OCI-LY7 (cell line): ENCODE measurements around the gene TBC1D19. TPM values are rescaled to one million over a fixed set of nuclear protein-coding genes. Genes with fewer than 3 reads are reported as not detected.

Experiments
- Bru-seq: library from RNA; stranded (reverse); fragments of 400-500 nt; gene quantifications from one replicate; lab custom pipeline; 2021; lab: Mats Ljungman, UMichigan
- BruChase-seq, 2 experiments: library from RNA; stranded (reverse); fragments of 400-500 nt; gene quantifications; one replicate each; lab custom pipeline; 2021; lab: Mats Ljungman, UMichigan
- BruUV-seq: library from RNA; stranded (reverse); fragments of 400-500 nt; replicated peaks from 2 replicates; lab custom pipeline; 2021; lab: Mats Ljungman, UMichigan
- CTCF ChIA-PET: fragments of 300-600 bp; sonication (Branson Sonifier 250); formaldehyde crosslinking; loops from one replicate; lab custom pipeline; 2022; ENCODE audit warnings: antibody characterized with exemption; ENCODE audit not compliant: unreplicated experiment; lab: Charles Lee
- POLR2A ChIA-PET: fragments of 300-600 bp; sonication (Branson Sonifier 250); formaldehyde crosslinking; loops from one replicate; lab custom pipeline; 2022; ENCODE audit warnings: antibody characterized with exemption; lab: Charles Lee
- DNase-seq: peaks from one replicate; pipeline ENCODE4 v3.0.0-alpha.2; 2015; ENCODE audit warnings: low spot score
- H2AFZ ChIP-seq: fragments of 200-600 bp; sonication (generic), shearing (Covaris generic); 2 replicates; pipeline ENCODE4 v1.6.1; 2014; ENCODE audit warnings: mild to moderate bottlenecking, antibody characterized with exemption, low read length, moderate library complexity
- H3K27ac ChIP-seq: fragments of 200-600 bp; sonication (generic); 2 replicates; pipeline ENCODE4 v1.5.1; 2014; ENCODE audit warnings: mixed run types, low read depth, mild to moderate bottlenecking, moderate library complexity, low read length, inconsistent platforms; ENCODE audit not compliant: poor library complexity, severe bottlenecking
- H3K36me3 ChIP-seq: fragments of 200-600 bp; sonication (generic); 2 replicates; pipeline ENCODE4 v1.6.1; 2014; ENCODE audit warnings: mild to moderate bottlenecking, antibody characterized with exemption, low read length, moderate library complexity, mixed read lengths; ENCODE audit not compliant: insufficient read depth
- H3K4me1 ChIP-seq: fragments of 200-600 bp; sonication (generic); 2 replicates; pipeline ENCODE4 v1.5.1; 2014; ENCODE audit warnings: mild to moderate bottlenecking, low read length; ENCODE audit not compliant: insufficient read depth, poor library complexity, severe bottlenecking
- H3K4me2 ChIP-seq: fragments of 200-600 bp; sonication (generic); 2 replicates; pipeline ENCODE4 v1.6.1; 2014; ENCODE audit warnings: mild to moderate bottlenecking, low read length
- H3K4me3 ChIP-seq: fragments of 200-600 bp; sonication (generic); 2 replicates; pipeline ENCODE4 v1.5.1; 2014; ENCODE audit warnings: mild to moderate bottlenecking, low read depth, low read length; ENCODE audit not compliant: poor library complexity, severe bottlenecking
- H3K79me2 ChIP-seq: fragments of 200-600 bp; sonication (generic); 2 replicates; pipeline ENCODE4 v1.6.1; 2016; ENCODE audit warnings: low read depth, mild to moderate bottlenecking, low read length, moderate library complexity, mixed read lengths; ENCODE audit not compliant: insufficient read depth
- H3K9me2 ChIP-seq: fragments of 200-600 bp; sonication (generic); 2 replicates; pipeline ENCODE4 v1.6.1; 2016; ENCODE audit warnings: mild to moderate bottlenecking, low read length, mixed read lengths; ENCODE audit not compliant: insufficient read depth
- H3K9me3 ChIP-seq: fragments of 200-600 bp; sonication (generic); 2 replicates; pipeline ENCODE4 v1.6.1; 2014; ENCODE audit warnings: mild to moderate bottlenecking, mixed run types, low read length, mixed read lengths
- H4K20me1 ChIP-seq: fragments of 200-600 bp; sonication (generic); 2 replicates; pipeline ENCODE4 v1.6.1; 2014; ENCODE audit warnings: mild to moderate bottlenecking, antibody characterized with exemption, low read length, moderate library complexity, mixed read lengths; ENCODE audit not compliant: insufficient read depth
- EZH2phosphoT487 ChIP-seq: fragments of 200-600 bp; sonication (generic); IDR thresholded peaks from 2 replicates; pipeline ENCODE4 v1.6.1; 2018; ENCODE audit warnings: low read depth, borderline replicate concordance, mild to moderate bottlenecking, mixed run types, antibody characterized with exemption, low read length, moderate library complexity, mixed read lengths
- intact Hi-C: fragments of 100-400 bp; cut with micrococcal nuclease; formaldehyde crosslinking; loops from one replicate; pipeline ENCODE4 v1.10.0; 2022; ENCODE audit not compliant: unreplicated experiment
- long read RNA-seq: library from polyadenylated mRNA; stranded (forward); transcript quantifications from one replicate; pipeline ENCODE4 v2.0.0, GENCODE V29; 2022
- total RNA-seq, 2 experiments: library from RNA; depleted of rRNA in 1 of 2; stranded (reverse); fragments of >200 nt in 1 of 2; shearing (Covaris generic) in 1 of 2; gene quantifications; 2 replicates each; pipeline ENCODE4 v1.2.3, GENCODE V29; 2014 to 2022
- TF ChIP-seq, protein P1 (sequence below): fragments of 200-600 bp; sonication (generic); conservative IDR thresholded peaks from 2 replicates; pipeline ENCODE4 v1.5.1; 2014; ENCODE audit warnings: mild to moderate bottlenecking, antibody characterized with exemption, low read length, moderate library complexity, mixed read lengths

The TBC1D19 gene, protein sequence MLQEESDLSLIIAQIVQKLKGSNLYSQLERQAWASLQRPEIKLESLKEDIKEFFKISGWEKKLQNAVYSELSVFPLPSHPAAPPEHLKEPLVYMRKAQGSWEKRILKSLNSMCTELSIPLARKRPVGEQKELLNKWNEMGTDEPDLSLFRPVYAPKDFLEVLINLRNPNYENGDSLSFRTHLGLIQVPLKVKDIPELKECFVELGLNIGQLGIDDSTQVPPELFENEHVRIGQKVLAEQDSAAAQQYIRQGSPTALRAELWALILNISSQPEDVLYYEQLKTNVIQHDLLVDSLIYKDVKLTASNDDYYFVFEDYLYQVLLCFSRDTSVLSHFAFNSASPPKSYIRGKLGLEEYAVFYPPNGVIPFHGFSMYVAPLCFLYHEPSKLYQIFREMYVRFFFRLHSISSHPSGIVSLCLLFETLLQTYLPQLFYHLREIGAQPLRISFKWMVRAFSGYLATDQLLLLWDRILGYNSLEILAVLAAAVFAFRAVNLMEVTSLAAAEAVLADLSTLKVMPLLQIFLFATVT
- total RNA-seq (2014; rRNA removed; shearing (Covaris generic)) (9.8 and 11.0 TPM in 2 replicates), total RNA-seq (2022) (10.1 and 13.5 TPM in 2 replicates), Bru-seq, nascent RNA (percentile 64 among the genes with signal in this experiment), BruChase-seq, experiment 1, labeled RNA remaining after a 6-hour chase (percentile 53 among the genes with signal in this experiment), BruChase-seq, experiment 2, labeled RNA remaining after a 2-hour chase (percentile 56 among the genes with signal in this experiment)
- long read RNA-seq, transcript TBC1D19-201 (21 exons, 2,263 nt): major isoform, 10 of 26 reads
- long read RNA-seq, partial matches to known transcripts: 2 of 26 reads
- long read RNA-seq, other reads (novel, unspliced or antisense): 11 of 26 reads

DNA sequence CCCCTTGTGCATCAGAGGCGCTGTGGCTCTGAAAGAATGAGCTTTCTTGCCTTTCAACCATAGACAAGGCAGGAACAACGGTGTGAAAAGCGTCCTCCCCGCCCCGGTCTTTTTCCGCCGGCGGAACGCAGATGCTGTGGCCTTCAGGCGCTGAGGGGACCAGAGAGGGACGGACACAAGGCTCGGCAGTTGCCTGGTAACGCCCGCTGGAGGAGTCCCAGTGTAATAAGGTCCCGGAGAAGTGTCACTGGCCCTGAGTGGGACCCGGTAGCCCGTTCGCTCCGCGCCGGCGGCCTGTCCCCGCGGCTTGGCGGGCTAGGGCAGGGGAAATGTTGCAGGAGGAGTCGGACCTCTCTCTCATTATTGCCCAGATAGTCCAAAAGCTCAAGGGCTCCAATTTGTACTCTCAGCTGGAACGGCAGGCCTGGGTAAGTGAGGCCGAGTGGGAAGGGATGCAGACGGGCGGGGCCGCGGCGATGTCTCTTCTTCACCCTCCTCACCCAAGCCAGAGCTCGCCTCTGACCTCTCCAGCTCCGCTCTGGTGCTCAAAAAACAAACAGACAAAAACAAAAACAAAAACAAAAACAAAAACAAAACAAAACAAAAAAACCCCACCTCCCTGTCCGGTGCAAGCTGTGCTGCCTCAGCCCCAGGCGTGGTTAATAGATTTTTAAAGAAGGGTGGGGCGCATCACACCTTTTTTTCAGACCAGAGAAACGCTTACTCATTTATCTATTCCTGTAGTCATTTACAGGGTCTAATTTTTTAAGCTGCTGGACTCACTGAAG, at the start of gene TBC1D19:
Gene TBC1D19 (plus strand): TSS at position 220 of the 788 bp plus-strand sequence. CDS start 110 bp downstream, at position 330.
- Histone ChIP-seq H3K4me2 (peak within 1 kb of the TSS; percentile 91), H3K27ac (peak within 1 kb of the TSS; percentile 48), H3K9me2 (no peaks in the 10 kb centered on the region), H2AFZ (peak within 1 kb of the TSS; percentile 100), H3K79me2 (peaks cover 18% of the 10 kb centered on the region; the same call in 1 of the 2 replicates), H4K20me1 (no peaks in the 10 kb centered on the region), H3K36me3 (no peaks in the 10 kb centered on the region), H3K4me1 (peaks cover 25% of the 10 kb centered on the region), H3K9me3 (no peaks in the 10 kb centered on the region), H3K4me3 (peak within 1 kb of the TSS; percentile 86)
- BruUV-seq: TSS peak; percentile 85
- CTCF ChIA-PET: interaction anchor here (0.6 kb wide), 1 partner anchor 273 kb away, joined by 3 read pairs; no protein-coding TSS in a partner anchor
- TF ChIP-seq, protein P1, sequence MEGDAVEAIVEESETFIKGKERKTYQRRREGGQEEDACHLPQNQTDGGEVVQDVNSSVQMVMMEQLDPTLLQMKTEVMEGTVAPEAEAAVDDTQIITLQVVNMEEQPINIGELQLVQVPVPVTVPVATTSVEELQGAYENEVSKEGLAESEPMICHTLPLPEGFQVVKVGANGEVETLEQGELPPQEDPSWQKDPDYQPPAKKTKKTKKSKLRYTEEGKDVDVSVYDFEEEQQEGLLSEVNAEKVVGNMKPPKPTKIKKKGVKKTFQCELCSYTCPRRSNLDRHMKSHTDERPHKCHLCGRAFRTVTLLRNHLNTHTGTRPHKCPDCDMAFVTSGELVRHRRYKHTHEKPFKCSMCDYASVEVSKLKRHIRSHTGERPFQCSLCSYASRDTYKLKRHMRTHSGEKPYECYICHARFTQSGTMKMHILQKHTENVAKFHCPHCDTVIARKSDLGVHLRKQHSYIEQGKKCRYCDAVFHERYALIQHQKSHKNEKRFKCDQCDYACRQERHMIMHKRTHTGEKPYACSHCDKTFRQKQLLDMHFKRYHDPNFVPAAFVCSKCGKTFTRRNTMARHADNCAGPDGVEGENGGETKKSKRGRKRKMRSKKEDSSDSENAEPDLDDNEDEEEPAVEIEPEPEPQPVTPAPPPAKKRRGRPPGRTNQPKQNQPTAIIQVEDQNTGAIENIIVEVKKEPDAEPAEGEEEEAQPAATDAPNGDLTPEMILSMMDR: no peak; the same call in 1 of the 2 replicates
- POLR2A ChIA-PET: interaction anchor here (0.6 to 2.4 kb wide), 17 partner anchors 9 to 388 kb away, joined by 3 to 14 read pairs (median 4); partner anchors contain the start of gene STIM2
- intact Hi-C loops: loop anchor here (1.0 to 5.0 kb wide), 3 partner anchors 262 to 428 kb away; partner anchors contain the start of genes RBPJ and STIM2
- peak; percentile 93 for DNase-seq

DNA sequence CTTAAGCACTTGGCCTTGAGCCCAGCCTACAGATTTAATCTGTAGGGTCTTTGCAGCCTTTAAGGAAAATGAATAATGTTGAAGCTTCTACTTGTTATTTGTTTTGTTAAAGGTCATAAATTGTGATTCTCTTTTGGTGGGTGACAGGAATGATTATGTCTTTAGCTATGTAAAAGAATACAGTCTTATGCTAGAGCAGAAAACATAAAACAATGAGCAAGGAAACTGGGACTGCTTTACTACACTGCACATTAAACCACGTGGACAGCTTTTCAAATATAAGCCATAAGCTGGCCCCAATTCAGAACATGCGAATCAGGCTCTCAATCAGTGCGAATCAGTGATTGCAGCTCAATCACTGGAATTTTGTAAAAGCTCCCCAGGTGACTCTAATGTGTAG, 40.9 kb upstream of the TBC1D19 start:
- H3K36me3 ChIP-seq: no peaks in the 10 kb centered on the region
- no TSS peak for BruUV-seq
- no peak overlapping the region for H2AFZ ChIP-seq
- no peak for TF ChIP-seq EZH2phosphoT487
- TF ChIP-seq, protein P1: no peak
- H3K9me2 ChIP-seq: no peaks in the 10 kb centered on the region
- no peak overlapping the region for H3K4me2 ChIP-seq
- no peak overlapping the region for H3K4me3 ChIP-seq
- H4K20me1 ChIP-seq: no peaks in the 10 kb centered on the region
- H3K9me3 ChIP-seq: peaks cover 3% of the 10 kb centered on the region; the same call in 1 of the 2 replicates
- ChIA-PET CTCF (no interaction called here), POLR2A (no interaction called here)
- H3K4me1 ChIP-seq: no peaks in the 10 kb centered on the region
- no peak for DNase-seq
- no peak overlapping the region for H3K27ac ChIP-seq
- intact Hi-C loops: no loop called here
- no peaks in the 10 kb centered on the region for H3K79me2 ChIP-seq
